ENCODE measurements around the gene GAA.
"Not testable (repeated sequence)": the region's sequence is repeated elsewhere in the genome, so short reads cannot be mapped to it uniquely, and the experiment has no call there.

Gene GAA

GRCh38 chr17:80145076-80146075 lies 44.0 kb downstream of the GAA start:
- DNase-seq (ENCODE audit: low spot score): no peak

DNA sequence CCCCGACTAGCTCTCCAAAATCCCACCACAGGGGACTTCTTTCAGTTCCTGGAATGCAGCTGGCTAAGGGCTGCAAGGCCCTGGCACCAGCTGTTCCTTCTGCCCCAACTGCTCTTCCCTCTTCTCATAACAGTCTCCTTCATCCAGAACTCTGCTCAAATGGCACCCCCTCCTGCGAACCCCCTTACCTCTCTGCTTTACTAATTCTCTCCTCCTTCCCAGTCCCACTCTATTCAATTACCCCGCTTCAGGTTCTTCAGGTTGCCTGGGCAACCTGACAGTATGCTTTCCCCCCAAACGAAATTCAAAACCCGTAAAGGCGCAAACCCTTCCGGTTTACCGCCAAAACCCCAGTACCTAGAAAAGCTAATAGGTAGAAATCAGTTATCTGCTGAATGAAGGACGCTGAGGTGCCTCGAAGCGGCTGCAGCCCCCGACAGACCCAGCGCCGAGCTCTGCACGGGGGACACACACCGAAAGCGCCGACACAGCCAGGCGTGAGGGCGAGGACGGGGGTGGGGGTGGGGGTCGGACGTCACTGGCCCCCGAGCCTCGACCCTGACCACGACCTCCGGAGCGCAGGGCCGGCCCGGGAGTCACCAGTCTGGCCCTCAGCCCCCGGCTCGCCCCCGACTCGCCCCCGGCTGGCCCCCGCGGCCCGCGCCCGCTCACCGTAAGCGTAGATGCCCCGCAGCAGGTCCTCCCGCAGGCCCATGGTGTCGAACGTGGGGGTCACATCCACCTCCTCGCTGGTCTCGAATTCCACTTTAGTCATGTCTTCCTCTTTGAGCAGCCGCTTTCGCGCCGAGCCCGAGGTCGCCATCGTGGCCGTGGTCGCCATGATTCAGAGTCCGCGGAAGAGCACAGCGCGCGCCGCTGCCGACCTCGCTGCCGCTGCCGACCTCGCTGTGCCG lies 45.0 kb downstream of the GAA start:
- DNase-seq (ENCODE audit: low spot score): peak; percentile 35

DNA sequence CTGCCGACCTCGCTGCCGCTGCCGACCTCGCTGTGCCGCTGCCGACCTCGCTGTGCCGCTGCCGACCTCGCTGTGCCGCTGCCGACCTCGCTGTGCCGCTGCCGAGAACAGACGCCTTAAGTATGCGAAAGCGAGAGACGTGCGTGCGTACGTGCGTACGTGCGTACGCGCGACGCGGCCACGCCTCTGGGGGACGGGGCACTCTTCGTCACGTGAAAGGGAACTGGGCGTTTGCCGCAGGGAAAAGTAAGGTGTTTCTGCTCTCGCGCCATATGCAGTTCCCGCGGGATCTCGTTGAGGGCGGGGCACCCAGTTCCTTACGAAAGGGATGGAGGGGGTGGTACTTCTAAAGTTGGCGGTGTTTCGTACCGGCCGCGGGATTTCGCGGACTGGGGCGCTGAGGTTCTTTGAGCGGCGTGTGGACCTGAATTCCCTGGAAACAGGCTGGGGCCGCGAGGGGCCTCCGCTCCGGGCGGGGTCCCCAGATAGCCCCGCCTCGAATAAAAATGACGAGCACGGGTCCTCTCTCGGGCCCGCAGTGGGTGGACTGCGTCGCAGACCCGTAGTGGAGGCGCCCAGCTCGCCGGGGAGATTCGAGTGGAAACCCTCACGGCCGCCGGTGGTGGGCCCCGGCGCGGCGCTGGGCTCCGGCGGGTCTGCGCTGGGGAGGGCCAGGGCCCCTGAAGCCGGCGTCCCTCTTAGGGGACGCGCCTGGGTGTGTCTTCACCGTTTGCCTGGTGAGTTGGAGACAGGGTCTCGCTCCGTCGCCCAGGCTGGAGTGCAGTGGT lies 45.8 kb downstream of the GAA start, which contains the start of gene EIF4A3:
TSS of gene EIF4A3 (minus strand) at position 94 of the 788 bp plus-strand sequence. CDS start 167 bp downstream, outside the sequence.
- DNase-seq (ENCODE audit: low spot score): peak; percentile 99

- DNase-seq (ENCODE audit: low spot score): no peak
These were observed 50.0 kb downstream of the GAA start for GRCh38 chr17:80151333-80151732.

DNA sequence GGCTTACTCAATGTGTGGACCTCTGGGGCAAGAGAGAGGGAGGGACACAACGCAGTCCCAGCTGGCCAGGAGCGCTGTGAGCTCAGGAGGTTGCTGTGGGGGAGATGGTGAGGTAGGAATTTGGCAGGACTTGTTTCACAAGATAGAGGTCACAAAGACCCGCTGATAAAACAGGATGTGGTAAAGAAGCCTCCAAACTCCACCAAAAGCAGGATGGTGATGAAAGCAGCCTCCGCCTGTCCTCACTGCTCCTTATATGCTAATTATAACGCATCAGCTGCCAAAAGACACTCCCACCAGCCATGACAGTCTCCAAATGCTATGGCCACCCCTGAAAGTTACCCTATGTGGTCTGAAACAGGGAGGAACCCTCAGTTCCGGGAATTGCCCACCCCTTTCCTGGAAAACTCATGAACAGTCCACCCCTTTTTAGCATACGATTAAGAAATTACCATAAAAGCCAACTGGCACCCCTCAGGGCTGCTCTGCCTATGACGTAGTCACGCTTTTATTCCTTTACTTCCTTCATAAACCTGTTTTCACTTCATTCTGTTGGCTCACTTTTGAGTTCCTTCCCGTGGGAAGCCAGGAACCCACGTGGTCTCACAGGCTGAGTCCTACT lies 50.8 kb downstream of the GAA start:
- no peak for DNase-seq (ENCODE audit: low spot score)

- no peak for DNase-seq (ENCODE audit: low spot score)
These were observed 51.6 kb downstream of the GAA start for GRCh38 chr17:80153004-80153403.

DNA sequence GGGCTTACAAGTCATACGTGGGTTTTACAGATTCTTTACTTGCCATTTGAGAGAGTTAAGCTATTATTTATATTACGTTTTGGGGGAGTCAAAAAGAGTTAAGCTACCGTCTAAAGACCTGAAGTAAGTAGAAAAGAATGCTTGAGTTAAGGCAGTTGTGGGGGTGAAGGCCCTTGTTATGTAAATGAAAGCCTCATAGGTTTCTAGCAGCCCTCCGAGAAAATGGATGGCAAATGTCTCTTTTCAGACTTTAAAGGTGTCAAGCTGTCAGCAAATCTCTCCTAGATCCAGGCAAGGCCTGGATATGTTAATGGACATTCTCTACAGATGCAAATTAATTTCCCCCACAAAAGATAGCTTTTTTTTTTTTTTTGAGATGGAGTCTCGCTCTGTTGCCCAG lies 52.8 kb downstream of the GAA start:
- no peak for DNase-seq (ENCODE audit: low spot score)

DNA sequence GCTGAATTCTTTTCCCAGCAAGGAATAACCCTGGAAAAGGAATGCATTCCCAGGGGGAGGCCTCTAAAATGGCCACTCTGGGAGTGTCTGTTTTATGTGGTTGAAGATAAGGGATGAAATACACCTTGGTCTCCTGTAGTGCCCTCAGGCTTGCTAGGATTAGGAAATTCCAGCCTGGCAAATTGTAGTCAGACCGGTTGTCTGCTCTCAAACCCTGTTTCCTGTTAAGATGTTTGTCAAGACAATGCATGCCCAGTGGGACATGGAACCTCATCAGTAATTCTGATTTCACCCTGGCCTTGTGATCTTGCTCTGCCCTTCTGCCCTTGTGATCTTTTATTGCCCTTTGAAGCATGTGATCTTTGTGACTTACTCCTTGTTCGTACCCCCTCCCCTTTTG lies 54.2 kb downstream of the GAA start:
- DNase-seq (ENCODE audit: low spot score): not testable (repeated sequence)

DNA sequence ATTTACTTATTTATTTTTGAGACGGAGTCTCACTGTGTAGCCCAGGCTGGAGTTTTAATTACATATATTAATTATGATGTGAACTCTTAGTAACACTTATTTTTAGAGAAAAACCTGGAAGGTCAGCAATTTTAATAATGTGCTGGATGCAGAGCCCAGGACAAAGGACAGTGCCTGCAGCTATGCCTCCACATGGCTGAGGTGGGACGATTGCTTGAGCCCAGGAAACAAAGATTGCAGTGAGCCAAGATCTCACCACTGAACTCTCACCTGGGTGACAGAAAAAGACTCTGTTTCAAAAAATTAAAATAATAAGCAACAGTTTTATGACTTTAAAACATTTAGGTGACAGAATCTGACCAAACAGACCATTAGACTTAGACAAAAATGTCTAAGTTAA lies 57.5 kb downstream of the GAA start:
- DNase-seq (ENCODE audit: low spot score): no peak

DNA sequence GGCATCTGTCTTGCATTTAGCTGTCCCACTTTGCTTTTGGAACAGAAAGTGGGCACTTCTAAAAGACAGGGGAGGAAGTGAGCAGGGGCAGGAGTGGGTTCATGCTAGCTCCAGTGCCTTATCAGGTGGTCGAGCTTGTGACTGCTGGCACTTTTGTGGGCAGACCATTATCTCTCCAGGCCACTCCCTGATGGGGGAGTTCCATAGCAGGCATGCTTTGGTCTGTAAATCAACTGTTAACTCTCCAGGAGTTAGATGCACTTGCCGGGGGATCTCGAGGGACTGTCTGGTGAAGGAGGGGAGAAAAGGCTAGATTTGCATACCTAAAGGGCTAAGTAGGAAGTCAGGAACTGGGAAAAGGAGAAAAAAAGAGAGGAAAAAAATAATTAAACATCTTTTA lies 59.2 kb downstream of the GAA start:
- no peak for DNase-seq (ENCODE audit: low spot score)

DNA sequence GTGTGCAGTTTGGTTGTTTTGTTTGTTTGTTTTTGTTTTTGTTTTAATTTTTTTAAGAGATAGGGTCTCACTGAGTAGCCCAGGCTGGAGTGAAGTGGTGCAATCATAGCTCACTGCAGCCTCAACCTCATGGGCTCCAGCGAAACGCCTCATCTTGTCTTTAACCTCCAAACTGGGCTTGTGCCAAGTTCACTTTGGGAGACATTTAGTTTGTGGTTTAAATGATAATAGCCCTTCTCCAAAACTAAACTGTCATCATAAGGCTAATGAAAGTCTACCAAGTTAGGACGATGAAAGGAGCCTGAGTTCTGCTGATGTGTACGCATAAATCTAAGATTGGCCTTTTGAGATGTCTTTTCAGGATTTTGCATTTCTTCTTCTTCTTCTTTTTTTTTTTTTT lies 62.0 kb downstream of the GAA start:
- no peak for DNase-seq (ENCODE audit: low spot score)

DNA sequence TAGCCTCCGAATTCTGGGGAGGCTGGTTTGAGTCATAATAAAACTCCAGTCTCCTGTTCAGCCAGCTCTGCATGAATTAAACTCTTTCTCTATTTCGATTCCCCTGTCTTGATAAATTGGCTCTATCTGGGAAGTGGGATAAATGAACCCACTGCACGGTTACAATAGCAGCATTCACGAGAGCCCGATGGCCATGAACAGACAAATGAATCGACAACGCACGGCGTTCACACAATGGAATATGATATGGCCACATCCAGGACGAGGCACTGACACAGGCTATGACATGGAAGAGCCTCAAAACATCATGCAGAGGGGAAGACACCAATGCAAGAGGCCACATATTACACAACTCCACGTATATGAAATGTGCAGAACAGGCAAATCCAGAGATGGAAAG lies 62.8 kb downstream of the GAA start:
- DNase-seq (ENCODE audit: low spot score): no peak

- no peak for DNase-seq (ENCODE audit: low spot score)
These were observed 65.1 kb downstream of the GAA start for GRCh38 chr17:80166446-80166845.

DNA sequence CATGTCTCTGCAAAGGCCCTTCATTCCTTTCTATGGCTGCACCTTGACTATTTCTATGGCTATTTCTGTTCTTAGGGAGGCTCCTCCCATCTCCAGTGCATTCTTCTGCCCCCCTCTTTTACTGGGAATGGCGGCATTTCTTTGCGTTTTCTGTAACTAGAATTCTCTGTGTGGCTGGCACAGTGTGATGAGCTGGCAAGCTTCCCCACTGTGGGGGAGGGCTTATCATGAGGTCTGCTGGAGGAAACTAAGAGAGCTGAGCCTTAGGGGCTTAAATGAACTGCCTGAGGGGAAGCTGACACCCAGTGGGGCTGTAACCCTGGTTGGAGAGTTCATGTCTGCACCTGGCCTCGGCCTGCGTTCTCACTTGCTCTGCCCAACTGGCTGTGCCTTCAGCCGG lies 67.0 kb downstream of the GAA start:
- DNase-seq (ENCODE audit: low spot score): no peak

DNA sequence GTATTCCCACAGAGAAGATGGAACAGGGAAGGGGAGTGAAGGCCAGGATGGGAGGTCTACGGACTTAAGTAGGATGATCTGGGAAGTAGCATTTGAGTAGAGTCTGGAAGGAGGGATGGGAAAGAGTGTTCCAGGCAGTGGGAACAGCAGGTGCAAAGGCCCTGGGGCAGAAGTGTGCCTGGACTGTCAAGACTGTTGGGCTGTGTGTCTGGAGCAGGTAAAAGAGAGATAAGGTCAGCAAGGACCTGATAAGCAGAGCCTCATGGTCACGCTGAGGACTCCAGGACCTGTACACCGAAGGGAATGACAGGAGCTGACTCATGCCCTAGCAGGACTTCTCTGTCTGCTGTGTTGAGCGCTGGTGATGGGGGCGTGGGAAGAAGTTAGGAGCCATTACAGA lies 67.7 kb downstream of the GAA start:
- no peak for DNase-seq (ENCODE audit: low spot score)

Small RNA genes lying within 50 kb of the gene (small RNA-seq; reads per million reads assigned to genes)
- gene AC087741.2 (0 reads per million in 2 experiments), gene MIR1268B (0 reads per million in 2 experiments)

Data from SK-N-DZ (cell line).